Cortex of kidney (tissue), 1 donor: ENCODE measurements around the gene MEG3.

Experiments used
- DNase-seq: peaks from one replicate; lab custom pipeline; 2025; lab: John Stamatoyannopoulos, UW

The MEG3 gene

GRCh38 chr14:100881211-100882025 lies 55.5 kb downstream of the MEG3 start:
- no peak for DNase-seq

- DNase-seq: no peak
Observed at GRCh38 chr14:100882026-100882967, 56.4 kb downstream of the MEG3 start.

GRCh38 chr14:100882991-100883788 lies 57.3 kb downstream of the MEG3 start:
- DNase-seq: no peak

GRCh38 chr14:100883789-100884101 lies 57.8 kb downstream of the MEG3 start:
- no peak for DNase-seq

GRCh38 chr14:100884456-100884855 lies 58.5 kb downstream of the MEG3 start:
- no peak for DNase-seq

- no peak for DNase-seq
Observed at GRCh38 chr14:100885196-100885595, 59.3 kb downstream of the MEG3 start.

GRCh38 chr14:100885617-100886016 lies 59.7 kb downstream of the MEG3 start:
- no peak for DNase-seq

GRCh38 chr14:100887728-100888335 lies 61.9 kb downstream of the MEG3 start:
- no peak for DNase-seq

- DNase-seq: no peak
Observed at GRCh38 chr14:100888789-100889315, 62.9 kb downstream of the MEG3 start.

GRCh38 chr14:100889641-100890040 lies 63.7 kb downstream of the MEG3 start:
- no peak for DNase-seq

- no peak for DNase-seq
Observed at GRCh38 chr14:100890061-100890850, 64.3 kb downstream of the MEG3 start.

- no peak for DNase-seq
Observed at GRCh38 chr14:100891051-100891450, 65.1 kb downstream of the MEG3 start.

- no peak for DNase-seq
Observed at GRCh38 chr14:100891501-100892445, 65.9 kb downstream of the MEG3 start.

- DNase-seq: no peak
Observed at GRCh38 chr14:100892496-100893227, 66.7 kb downstream of the MEG3 start.

- no peak for DNase-seq
Observed at GRCh38 chr14:100893228-100893601, 67.3 kb downstream of the MEG3 start.

- DNase-seq: no peak
Observed at GRCh38 chr14:100893760-100894159, 67.8 kb downstream of the MEG3 start.

GRCh38 chr14:100894416-100894815 lies 68.5 kb downstream of the MEG3 start:
- DNase-seq: no peak

GRCh38 chr14:100895411-100895810 lies 69.5 kb downstream of the MEG3 start:
- DNase-seq: no peak
